Esophagus squamous epithelium (tissue), 5 donors: Measurements from ENCODE around the gene ARHGEF3. TPM values are rescaled to one million over a fixed set of nuclear protein-coding genes. Genes with fewer than 3 reads are reported as not detected.
A peak's percentile ranks its signal among the peaks of the same experiment; 100 is the strongest.

Experiments
- DNase-seq: peaks from one replicate; lab custom pipeline; 2025; lab: John Stamatoyannopoulos, UW
- H3K27ac ChIP-seq, 4 donors: fragments of 200-600 bp; sonication (generic); one replicate each; pipeline ENCODE4 v1.5.1; 2016 to 2019; ENCODE audit warnings: mild to moderate bottlenecking in 1 of 4
- H3K27me3 ChIP-seq, 4 donors: fragments of 200-600 bp; sonication (generic); 1 replicate in 3 of 4; 2 replicates in 1 of 4; pipeline versions ENCODE4 v1.5.1 to v1.6.0; 2017 to 2021; ENCODE audit warnings: antibody characterized with exemption in 1 of 4
- H3K36me3 ChIP-seq, 3 donors: fragments of 200-600 bp; sonication (generic); one replicate each; pipeline ENCODE4 v1.5.1; 2016 to 2019
- H3K4me1 ChIP-seq, 3 donors: fragments of 200-600 bp; sonication (generic); one replicate each; pipeline ENCODE4 v1.5.1; 2017 to 2019
- H3K4me3 ChIP-seq, 4 donors: fragments of 200-600 bp; sonication (generic); 1 replicate in 3 of 4; 2 replicates in 1 of 4; pipeline ENCODE4 v1.5.1; 2016 to 2019; ENCODE audit warnings: mild to moderate bottlenecking in 2 of 4, moderate library complexity in 1 of 4
- H3K9me3 ChIP-seq, 3 donors: fragments of 200-600 bp; sonication (generic); one replicate each; pipeline ENCODE4 v1.5.1; 2016 to 2019
- POLR2A ChIP-seq, 4 donors: fragments of 450-650 bp; IDR thresholded peaks; one replicate each; pipeline ENCODE4 v1.6.1; 2017; ENCODE audit warnings: antibody characterized with exemption in 4 of 4, mild to moderate bottlenecking in 4 of 4, moderate library complexity in 3 of 4
- WGBS, 2 donors: methylation state at CpG; one replicate each; pipeline ENCODE4 v1.1.5; 2018; 5-methylcytosine and 5-hydroxymethylcytosine counted together
- intact Hi-C: fragments of 100-400 bp; cut with DNase I; formaldehyde crosslinking; loops from one replicate; pipeline ENCODE4 v1.15.0; 2022
- total RNA-seq, 4 donors: library from RNA; depleted of rRNA; stranded (reverse); fragments of >200 nt; gene quantifications; one replicate each; pipeline ENCODE4 v1.1.0, GENCODE V29; 2016
- TF ChIP-seq, protein P1 (sequence below), 6 experiments: fragments of 450-650 bp in 4 of 6; fragments of 200-600 bp in 2 of 6; sonication (generic) in 2 of 6; IDR thresholded peaks; one replicate each; pipeline ENCODE4 v1.5.1; 2016 to 2019; ENCODE audit warnings: antibody characterized with exemption in 6 of 6, mild to moderate bottlenecking in 4 of 6, moderate library complexity in 4 of 6
- donor health status: DM: yes; HTN: yes; CAD: no.

ARHGEF3 gene, protein sequence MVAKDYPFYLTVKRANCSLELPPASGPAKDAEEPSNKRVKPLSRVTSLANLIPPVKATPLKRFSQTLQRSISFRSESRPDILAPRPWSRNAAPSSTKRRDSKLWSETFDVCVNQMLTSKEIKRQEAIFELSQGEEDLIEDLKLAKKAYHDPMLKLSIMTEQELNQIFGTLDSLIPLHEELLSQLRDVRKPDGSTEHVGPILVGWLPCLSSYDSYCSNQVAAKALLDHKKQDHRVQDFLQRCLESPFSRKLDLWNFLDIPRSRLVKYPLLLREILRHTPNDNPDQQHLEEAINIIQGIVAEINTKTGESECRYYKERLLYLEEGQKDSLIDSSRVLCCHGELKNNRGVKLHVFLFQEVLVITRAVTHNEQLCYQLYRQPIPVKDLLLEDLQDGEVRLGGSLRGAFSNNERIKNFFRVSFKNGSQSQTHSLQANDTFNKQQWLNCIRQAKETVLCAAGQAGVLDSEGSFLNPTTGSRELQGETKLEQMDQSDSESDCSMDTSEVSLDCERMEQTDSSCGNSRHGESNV
- 10 to 100 TPM; 20.6 to 26.3 (median 24.7) TPM for total RNA-seq

DNA sequence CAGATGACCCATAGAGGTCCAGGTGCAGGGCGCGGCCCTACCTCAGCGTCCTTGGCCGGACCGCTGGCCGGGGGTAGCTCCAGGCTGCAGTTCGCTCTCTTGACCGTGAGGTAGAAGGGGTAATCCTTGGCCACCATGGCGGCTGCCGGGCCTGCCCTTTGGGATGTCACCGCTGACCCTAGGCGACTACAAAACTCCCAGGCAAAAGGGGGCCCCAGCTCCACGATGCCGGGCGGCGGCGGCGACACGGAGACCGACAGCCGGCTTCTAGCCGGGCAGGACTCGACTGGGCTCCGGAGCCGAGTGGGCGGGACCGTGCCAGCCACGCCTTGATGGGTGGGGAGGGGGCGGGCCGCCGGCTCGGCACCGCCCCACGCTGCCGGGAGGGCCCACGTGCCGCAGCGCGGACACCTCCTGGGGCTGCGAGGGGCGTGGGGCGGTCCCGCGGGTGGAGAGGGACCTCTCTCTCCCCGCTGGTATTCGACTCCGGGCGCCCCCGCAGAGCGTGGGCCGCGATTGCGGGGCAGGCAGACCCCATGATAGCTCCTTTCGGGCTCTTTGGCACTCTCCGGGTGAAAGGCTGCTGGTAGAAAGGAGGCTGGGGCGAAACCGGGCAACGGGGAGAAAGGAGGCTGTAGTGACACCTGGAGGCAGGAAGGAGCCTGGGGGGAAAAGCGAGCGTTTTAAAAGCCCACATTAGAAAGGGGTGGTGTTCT, at the start of gene ARHGEF3:
Gene ARHGEF3 (minus strand): TSS at position 288 of the 716 bp plus-strand sequence. CDS start 151 bp downstream, at position 137.
- intact Hi-C loops = loop anchor here (5.0 kb wide), 1 partner anchor 190 kb away; no protein-coding TSS in a partner anchor
- Histone ChIP-seq H3K27me3 (no peaks in the 10 kb centered on the region), H3K9me3 (no peaks in the 10 kb centered on the region), H3K27ac (peak within 1 kb of the TSS; percentile 73 to 90 (median 82)), H3K4me3 (peak within 1 kb of the TSS; percentile 49 to 94 (median 80)), H3K36me3 (no peaks in the 10 kb centered on the region), H3K4me1 (peaks cover 24 to 82% (median 29%) of the 10 kb centered on the region in 3 donors)
- no peak for DNase-seq
- peak in 3 of 4 donors; percentile 5 to 95 (median 71) for TF ChIP-seq POLR2A (IDR thresholded peaks at IDR 0.05)
- TF ChIP-seq, protein P1, sequence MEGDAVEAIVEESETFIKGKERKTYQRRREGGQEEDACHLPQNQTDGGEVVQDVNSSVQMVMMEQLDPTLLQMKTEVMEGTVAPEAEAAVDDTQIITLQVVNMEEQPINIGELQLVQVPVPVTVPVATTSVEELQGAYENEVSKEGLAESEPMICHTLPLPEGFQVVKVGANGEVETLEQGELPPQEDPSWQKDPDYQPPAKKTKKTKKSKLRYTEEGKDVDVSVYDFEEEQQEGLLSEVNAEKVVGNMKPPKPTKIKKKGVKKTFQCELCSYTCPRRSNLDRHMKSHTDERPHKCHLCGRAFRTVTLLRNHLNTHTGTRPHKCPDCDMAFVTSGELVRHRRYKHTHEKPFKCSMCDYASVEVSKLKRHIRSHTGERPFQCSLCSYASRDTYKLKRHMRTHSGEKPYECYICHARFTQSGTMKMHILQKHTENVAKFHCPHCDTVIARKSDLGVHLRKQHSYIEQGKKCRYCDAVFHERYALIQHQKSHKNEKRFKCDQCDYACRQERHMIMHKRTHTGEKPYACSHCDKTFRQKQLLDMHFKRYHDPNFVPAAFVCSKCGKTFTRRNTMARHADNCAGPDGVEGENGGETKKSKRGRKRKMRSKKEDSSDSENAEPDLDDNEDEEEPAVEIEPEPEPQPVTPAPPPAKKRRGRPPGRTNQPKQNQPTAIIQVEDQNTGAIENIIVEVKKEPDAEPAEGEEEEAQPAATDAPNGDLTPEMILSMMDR (IDR thresholded peaks at IDR 0.05) = peak; percentile 18 to 63 (median 45)
- WGBS, 2 donors = 0% methylated on average over 13 to 15 of the region's 60 CpGs

DNA sequence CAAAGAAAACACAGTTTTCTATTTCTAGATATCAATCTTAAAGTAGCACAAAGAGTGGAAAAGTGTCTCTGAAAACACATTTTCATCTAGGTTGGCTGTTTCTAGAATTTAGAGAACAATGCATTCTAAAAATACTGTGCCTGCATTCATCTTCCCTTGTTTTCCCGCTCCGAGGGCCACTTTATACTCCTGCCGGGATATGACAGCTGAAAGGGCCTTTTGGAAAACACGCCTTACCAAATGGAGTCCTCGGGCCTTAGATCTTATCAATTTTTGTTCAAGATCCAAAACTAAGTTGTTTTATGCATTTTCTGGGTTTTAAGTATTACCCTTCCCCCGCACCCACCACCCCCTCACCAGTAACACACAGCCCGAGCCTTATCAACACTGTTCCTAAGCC, 47.9 kb upstream of the ARHGEF3 start:
- H3K27me3 ChIP-seq = no peaks in the 10 kb centered on the region
- intact Hi-C loops = no loop called here
- no peak overlapping the region for H3K4me3 ChIP-seq
- H3K4me1 ChIP-seq = peaks cover 0 to 34% (median 14%) of the 10 kb centered on the region in 3 donors
- H3K9me3 ChIP-seq = no peaks in the 10 kb centered on the region
- no peaks in the 10 kb centered on the region for H3K36me3 ChIP-seq
- TF ChIP-seq, protein P1 (IDR thresholded peaks at IDR 0.05) = no peak
- no peak for TF ChIP-seq POLR2A (IDR thresholded peaks at IDR 0.05)
- no peak overlapping the region for H3K27ac ChIP-seq
- DNase-seq = no peak
- 84 to 92% methylated on average over 7 of the region's 7 CpGs for WGBS, 2 donors

DNA sequence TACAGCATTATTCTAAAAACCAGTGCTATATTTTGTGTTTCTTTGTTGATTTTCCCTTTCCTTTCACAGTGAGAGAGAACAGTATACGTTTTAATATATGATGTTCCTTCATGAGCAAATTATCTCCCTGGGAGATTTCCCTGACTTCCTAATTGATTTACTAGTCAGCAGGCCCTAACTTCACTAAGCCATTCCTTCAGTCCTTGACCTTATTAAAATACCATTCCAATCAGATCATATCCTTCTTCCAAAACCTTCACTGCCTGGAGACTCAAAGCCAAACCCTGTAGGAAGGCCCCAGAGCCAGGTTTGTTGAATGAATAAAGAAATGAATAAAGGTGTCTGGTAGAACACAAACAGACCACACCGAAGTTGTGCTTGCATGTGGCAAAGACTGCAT, 43.8 kb upstream of the ARHGEF3 start:
- H3K4me3 ChIP-seq = no peak overlapping the region
- DNase-seq = no peak
- H3K36me3 ChIP-seq = no peaks in the 10 kb centered on the region
- TF ChIP-seq, protein P1 (IDR thresholded peaks at IDR 0.05) = no peak
- no peak for TF ChIP-seq POLR2A (IDR thresholded peaks at IDR 0.05)
- WGBS, 2 donors = 77 to 91% methylated on average over 2 of the region's 2 CpGs
- no peak overlapping the region for H3K27ac ChIP-seq
- H3K9me3 ChIP-seq = no peaks in the 10 kb centered on the region
- H3K4me1 ChIP-seq = peaks cover 0 to 18% (median 0%) of the 10 kb centered on the region in 3 donors
- intact Hi-C loops = no loop called here
- no peaks in the 10 kb centered on the region for H3K27me3 ChIP-seq

DNA sequence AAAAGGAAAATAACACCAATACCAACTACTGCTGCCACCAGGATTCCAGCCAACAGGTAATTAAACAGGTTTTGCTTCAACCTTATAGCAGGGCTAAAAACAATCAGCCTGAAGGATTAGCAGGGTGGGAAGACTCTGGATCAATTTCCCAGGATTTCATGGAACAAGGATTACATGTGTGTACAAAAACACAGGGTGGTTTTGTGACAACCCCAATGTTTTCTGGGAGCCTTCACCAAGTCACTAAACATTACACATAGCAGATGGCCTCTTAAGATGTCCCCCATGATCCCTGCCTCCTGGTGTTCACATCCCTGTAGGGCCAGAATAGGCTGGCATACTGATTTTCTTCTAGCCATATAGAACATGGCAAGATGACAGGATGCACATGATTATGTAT, 42.8 kb upstream of the ARHGEF3 start:
- H3K9me3 ChIP-seq = no peaks in the 10 kb centered on the region
- no peaks in the 10 kb centered on the region for H3K27me3 ChIP-seq
- TF ChIP-seq, protein P1 (IDR thresholded peaks at IDR 0.05) = no peak
- no peak for TF ChIP-seq POLR2A (IDR thresholded peaks at IDR 0.05)
- peaks cover 0 to 26% (median 5%) of the 10 kb centered on the region in 3 donors for H3K4me1 ChIP-seq
- H3K27ac ChIP-seq = no peak overlapping the region
- H3K36me3 ChIP-seq = no peaks in the 10 kb centered on the region
- H3K4me3 ChIP-seq = no peak overlapping the region
- DNase-seq = no peak
- intact Hi-C loops = no loop called here
